Epithelial cell of esophagus (primary cell): ENCODE data around the gene VAMP4.

Source experiments
- DNase-seq: peaks from one replicate; pipeline ENCODE4 v3.0.0; 2010; ENCODE audit warnings: low read depth
- H3K4me3 ChIP-seq: 2 replicates; pipeline ENCODE4 v1.5.1; 2011; ENCODE audit warnings: mild to moderate bottlenecking, low read length, control low read depth
- CTCF ChIP-seq: IDR thresholded peaks from 2 replicates; pipeline ENCODE4 v1.5.1; 2011; ENCODE audit warnings: low read depth, mild to moderate bottlenecking, low read length, control low read depth, inconsistent platforms; ENCODE audit not compliant: insufficient read depth; ENCODE audit errors: missing control alignments

The VAMP4 gene

GRCh38 chr1:171654201-171654941 lies 87.5 kb downstream of the VAMP4 start:
- no peak for TF ChIP-seq CTCF
- DNase-seq = no peak
- no peak overlapping the region for H3K4me3 ChIP-seq

GRCh38 chr1:171653796-171654195 lies 88.1 kb downstream of the VAMP4 start:
- no peak for DNase-seq
- no peak overlapping the region for H3K4me3 ChIP-seq
- TF ChIP-seq CTCF = no peak

GRCh38 chr1:171652234-171652822 lies 89.5 kb downstream of the VAMP4 start, which contains the start of gene MYOC:
Gene MYOC, minus strand, starts transcription at chr1:171652688. Its CDS starts 77 bp downstream, at chr1:171652611.
- H3K4me3 ChIP-seq = no peak within 1 kb of the TSS
- no peak for DNase-seq
- TF ChIP-seq CTCF = no peak
